HG02588 (cell line): ENCODE data around the gene UPK3BL1.
"Not testable (repeated sequence)": the region's sequence is repeated elsewhere in the genome, so short reads cannot be mapped to it uniquely, and the experiment has no call there.

Experiments
- ATAC-seq: cut with Tn5 transposase; IDR thresholded peaks from one replicate; pipeline ENCODE4 v1.9.1; 2021; ENCODE audit warnings: mild to moderate bottlenecking, moderate library complexity; ENCODE audit not compliant: unreplicated experiment

UPK3BL1 gene

GRCh38 chr7:102642691-102643090 lies at the start of gene UPK3BL1:
Gene UPK3BL1, minus strand, starts transcription at chr7:102642791. Its CDS starts 50 bp downstream, at chr7:102642741.
- not testable (repeated sequence) for ATAC-seq

- ATAC-seq = not testable (repeated sequence)
These were observed 48.0 kb upstream of the UPK3BL1 start for GRCh38 chr7:102690602-102691001.

- ATAC-seq = peak; percentile 75
These were observed 47.1 kb upstream of the UPK3BL1 start for GRCh38 chr7:102689436-102690282.

- peak; percentile 78 for ATAC-seq
These were observed 45.9 kb upstream of the UPK3BL1 start for GRCh38 chr7:102688299-102689036.

GRCh38 chr7:102682560-102682959 lies 40.0 kb upstream of the UPK3BL1 start:
- ATAC-seq = not testable (repeated sequence)

- not testable (repeated sequence) for ATAC-seq
These were observed 38.2 kb upstream of the UPK3BL1 start for GRCh38 chr7:102680780-102681179.

- ATAC-seq = not testable (repeated sequence)
These were observed 33.0 kb upstream of the UPK3BL1 start for GRCh38 chr7:102675545-102675944.

GRCh38 chr7:102673447-102674067 lies 31.0 kb upstream of the UPK3BL1 start:
- ATAC-seq = not testable (repeated sequence)

GRCh38 chr7:102671956-102672307 lies 29.3 kb upstream of the UPK3BL1 start:
- ATAC-seq = peak; percentile 32

GRCh38 chr7:102671166-102671955 lies 28.8 kb upstream of the UPK3BL1 start, which contains the start of gene POLR2J2:
Gene POLR2J2, minus strand, starts transcription at chr7:102671663. Its CDS starts 62 bp downstream, at chr7:102671601.
- ATAC-seq = peak; percentile 64

- not testable (repeated sequence) for ATAC-seq
These were observed 24.9 kb upstream of the UPK3BL1 start for GRCh38 chr7:102667523-102667922.

- not testable (repeated sequence) for ATAC-seq
These were observed 24.3 kb upstream of the UPK3BL1 start for GRCh38 chr7:102666850-102667249.

- ATAC-seq = not testable (repeated sequence)
These were observed 22.2 kb upstream of the UPK3BL1 start for GRCh38 chr7:102664765-102665164.

GRCh38 chr7:102649924-102650323 lies 7.3 kb upstream of the UPK3BL1 start, which contains the start of gene SPDYE2B:
Gene SPDYE2B, plus strand, starts transcription at chr7:102650319. Its CDS starts 2,030 bp downstream, at chr7:102652349.
- not testable (repeated sequence) for ATAC-seq

GRCh38 chr7:102647813-102648212 lies 5.2 kb upstream of the UPK3BL1 start:
- not testable (repeated sequence) for ATAC-seq

- ATAC-seq = not testable (repeated sequence)
These were observed 813 bp upstream of the UPK3BL1 start for GRCh38 chr7:102643404-102643803.

GRCh38 chr7:102638848-102639247 lies 3.7 kb downstream of the UPK3BL1 start:
- peak; percentile 3 for ATAC-seq

- not testable (repeated sequence) for ATAC-seq
These were observed 5.6 kb downstream of the UPK3BL1 start for GRCh38 chr7:102636956-102637355.

GRCh38 chr7:102635354-102635753 lies 7.2 kb downstream of the UPK3BL1 start:
- not testable (repeated sequence) for ATAC-seq

GRCh38 chr7:102634299-102634698 lies 8.3 kb downstream of the UPK3BL1 start:
- not testable (repeated sequence) for ATAC-seq
